ENCODE measurements around the gene ARHGAP1.

DNA sequence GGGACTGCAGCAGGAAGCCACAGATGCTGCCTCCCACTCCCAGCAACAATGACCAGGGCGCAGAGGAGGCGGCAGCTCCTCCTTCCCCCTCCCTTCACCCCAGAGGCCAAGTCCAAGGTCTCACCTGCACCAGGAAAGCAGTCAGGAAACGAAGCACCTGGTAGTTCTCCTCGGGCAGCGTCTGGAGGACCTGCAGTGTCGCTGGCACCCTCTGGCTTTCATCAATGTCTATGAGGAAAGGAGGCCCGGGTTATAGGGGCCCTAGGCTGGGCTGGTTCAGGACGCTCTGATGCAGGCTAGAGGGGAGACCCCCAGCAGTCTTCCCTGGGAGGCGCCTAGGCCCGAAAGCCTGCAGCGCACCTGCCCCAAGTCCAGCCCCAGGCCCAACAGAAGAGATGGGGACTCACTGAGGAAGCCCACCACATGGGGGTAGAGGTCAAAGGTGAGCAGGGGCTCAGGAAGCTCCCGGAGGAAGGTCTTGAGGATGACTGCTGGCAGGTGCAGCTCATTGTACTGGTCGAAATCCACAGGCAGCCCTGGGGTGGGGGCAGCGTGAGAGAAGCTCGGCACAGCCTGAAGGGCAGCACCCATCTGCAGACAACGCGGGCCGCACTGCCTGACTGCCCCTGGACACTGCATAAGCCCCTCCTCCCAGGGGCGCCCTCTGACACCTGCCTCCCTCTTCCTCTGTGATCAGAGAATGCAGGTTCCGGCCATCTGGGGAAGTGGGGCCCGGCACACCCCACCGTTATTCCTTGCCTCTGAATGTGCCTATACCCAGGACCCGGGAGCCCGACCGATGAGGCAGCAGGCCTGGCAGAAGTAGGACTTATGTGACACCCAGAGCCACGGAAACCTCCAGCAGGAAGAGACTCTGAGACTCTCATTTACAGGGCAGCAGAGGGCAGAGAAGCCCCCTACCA, 20.9 kb downstream of the ARHGAP1 start:
- no peak for TF ChIP-seq FOXK1 (CRISPR knock-in tag; IDR thresholded peaks at IDR 0.05)
- TF ChIP-seq, protein P1, sequence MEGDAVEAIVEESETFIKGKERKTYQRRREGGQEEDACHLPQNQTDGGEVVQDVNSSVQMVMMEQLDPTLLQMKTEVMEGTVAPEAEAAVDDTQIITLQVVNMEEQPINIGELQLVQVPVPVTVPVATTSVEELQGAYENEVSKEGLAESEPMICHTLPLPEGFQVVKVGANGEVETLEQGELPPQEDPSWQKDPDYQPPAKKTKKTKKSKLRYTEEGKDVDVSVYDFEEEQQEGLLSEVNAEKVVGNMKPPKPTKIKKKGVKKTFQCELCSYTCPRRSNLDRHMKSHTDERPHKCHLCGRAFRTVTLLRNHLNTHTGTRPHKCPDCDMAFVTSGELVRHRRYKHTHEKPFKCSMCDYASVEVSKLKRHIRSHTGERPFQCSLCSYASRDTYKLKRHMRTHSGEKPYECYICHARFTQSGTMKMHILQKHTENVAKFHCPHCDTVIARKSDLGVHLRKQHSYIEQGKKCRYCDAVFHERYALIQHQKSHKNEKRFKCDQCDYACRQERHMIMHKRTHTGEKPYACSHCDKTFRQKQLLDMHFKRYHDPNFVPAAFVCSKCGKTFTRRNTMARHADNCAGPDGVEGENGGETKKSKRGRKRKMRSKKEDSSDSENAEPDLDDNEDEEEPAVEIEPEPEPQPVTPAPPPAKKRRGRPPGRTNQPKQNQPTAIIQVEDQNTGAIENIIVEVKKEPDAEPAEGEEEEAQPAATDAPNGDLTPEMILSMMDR (IDR thresholded peaks at IDR 0.05) = no peak
